Smooth muscle cell (in vitro differentiated cells): ENCODE results near the gene EXOC6B. TPM values are rescaled to one million over a fixed set of nuclear protein-coding genes. Genes with fewer than 3 reads are reported as not detected.

Experiments used
- DNase-seq: peaks from one replicate; lab custom pipeline; 2025; ENCODE audit not compliant: unreplicated experiment; lab: John Stamatoyannopoulos, UW
- H2AFZ ChIP-seq: fragments of 200-600 bp; sonication (generic); 2 replicates; pipeline ENCODE4 v1.6.0; 2016; ENCODE audit warnings: antibody characterized with exemption, low read depth, mild to moderate bottlenecking
- H3F3A ChIP-seq: fragments of 200-600 bp; sonication (generic); 2 replicates; pipeline ENCODE4 v1.6.0; 2017; ENCODE audit warnings: antibody characterized with exemption, low read depth
- H3K27ac ChIP-seq: fragments of 200-600 bp; sonication (generic); 2 replicates; pipeline ENCODE4 v1.5.1; 2016; ENCODE audit warnings: low read depth, mild to moderate bottlenecking
- H3K27me3 ChIP-seq: fragments of 200-600 bp; sonication (generic); 2 replicates; pipeline ENCODE4 v1.6.1; 2016; ENCODE audit warnings: low read depth, mild to moderate bottlenecking
- H3K36me3 ChIP-seq: fragments of 200-600 bp; sonication (generic); 2 replicates; pipeline ENCODE4 v1.5.1; 2016; ENCODE audit warnings: low read depth
- H3K4me1 ChIP-seq: fragments of 200-600 bp; sonication (generic); 2 replicates; pipeline ENCODE4 v1.5.1; 2016; ENCODE audit warnings: low read depth
- H3K4me2 ChIP-seq: fragments of 200-600 bp; sonication (generic); 2 replicates; pipeline ENCODE4 v1.6.0; 2016; ENCODE audit warnings: mild to moderate bottlenecking
- H3K4me3 ChIP-seq: fragments of 200-600 bp; sonication (generic); 2 replicates; pipeline ENCODE4 v1.5.1; 2016; ENCODE audit warnings: mild to moderate bottlenecking
- H3K79me2 ChIP-seq: fragments of 200-600 bp; sonication (generic); 2 replicates; pipeline ENCODE4 v1.6.0; 2016; ENCODE audit warnings: low read depth, mild to moderate bottlenecking
- H3K9ac ChIP-seq: fragments of 200-600 bp; sonication (generic); 2 replicates; pipeline ENCODE4 v1.6.0; 2016; ENCODE audit warnings: low read depth
- H3K9me3 ChIP-seq: fragments of 200-600 bp; sonication (generic); replicated peaks from 2 replicates; pipeline ENCODE4 v1.5.1; 2016; ENCODE audit warnings: low read depth
- H4K20me1 ChIP-seq: fragments of 200-600 bp; sonication (generic); 2 replicates; pipeline ENCODE4 v1.6.0; 2016; ENCODE audit warnings: low read depth
- CTCF ChIP-seq: fragments of 200-600 bp; sonication (generic); IDR thresholded peaks from 2 replicates; pipeline ENCODE4 v1.5.1; 2017; ENCODE audit warnings: borderline replicate concordance, mild to moderate bottlenecking, antibody characterized with exemption; ENCODE audit not compliant: insufficient read depth, poor library complexity, severe bottlenecking
- WGBS: methylation state at CpG from one replicate; pipeline ENCODE4 v1.1.7; 2016; ENCODE audit warnings: low lambda C conversion rate; 5-methylcytosine and 5-hydroxymethylcytosine counted together
- polyA plus RNA-seq: library from polyadenylated mRNA; unstranded; fragments of >200 nt; fragmentation: Nextera tagmentation; extraction: Ambion mirVana; gene quantifications from 2 replicates; pipeline ENCODE4 v1.2.1, GENCODE V29; 2016
- total RNA-seq: library from RNA; depleted of rRNA; stranded (reverse); fragments of >200 nt; gene quantifications from 2 replicates; pipeline ENCODE4 v1.2.3, GENCODE V29; 2014

Gene EXOC6B
- total and polyA plus RNA-seq, 2 experiments from 2014 or later: 6.9 to 19.7 TPM

DNA sequence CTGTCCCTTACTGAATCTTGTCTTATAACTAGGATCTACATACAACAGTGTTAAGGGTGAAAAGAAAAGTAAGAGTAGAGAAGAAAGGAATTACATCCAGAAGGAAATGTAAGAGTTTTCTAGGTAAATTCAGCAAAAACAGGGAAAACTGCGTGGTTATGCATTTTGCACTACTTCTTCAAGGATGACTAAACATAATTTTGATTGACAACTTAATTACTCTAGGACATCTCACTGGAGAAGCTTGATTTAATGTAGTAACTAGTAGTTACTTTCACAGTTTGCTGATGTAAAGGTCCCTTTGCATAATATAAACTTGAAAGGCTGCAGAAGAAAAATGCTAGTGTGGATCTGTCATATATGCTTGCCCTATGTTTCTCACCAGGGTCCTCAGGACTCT lies 464.8 kb downstream of the EXOC6B start:
- WGBS: 75% methylated on average over 1 of the region's 1 CpG
- no peaks in the 10 kb centered on the region for H3K27me3 ChIP-seq
- TF ChIP-seq CTCF: no peak
- no peak overlapping the region for H3K4me3 ChIP-seq
- H3K9ac ChIP-seq: no peak overlapping the region
- H3K4me2 ChIP-seq: no peak overlapping the region
- no peaks in the 10 kb centered on the region for H3K4me1 ChIP-seq
- no peaks in the 10 kb centered on the region for H3F3A ChIP-seq
- no peaks in the 10 kb centered on the region for H4K20me1 ChIP-seq
- no peak overlapping the region for H2AFZ ChIP-seq
- no peak for DNase-seq
- no peaks in the 10 kb centered on the region for H3K79me2 ChIP-seq
- H3K27ac ChIP-seq: no peak overlapping the region
- no peaks in the 10 kb centered on the region for H3K9me3 ChIP-seq
- no peaks in the 10 kb centered on the region for H3K36me3 ChIP-seq

- Histone ChIP-seq H3K4me1 (peaks cover 3% of the 10 kb centered on the region), H3K27me3 (no peaks in the 10 kb centered on the region), H3K79me2 (no peaks in the 10 kb centered on the region), H3K4me2 (no peak overlapping the region), H3K9me3 (no peaks in the 10 kb centered on the region), H2AFZ (no peak overlapping the region), H4K20me1 (no peaks in the 10 kb centered on the region), H3F3A (no peaks in the 10 kb centered on the region), H3K36me3 (no peaks in the 10 kb centered on the region), H3K4me3 (no peak overlapping the region), H3K27ac (peak overlapping the region; percentile 59), H3K9ac (peak overlapping the region; percentile 40)
- WGBS: 58% methylated on average over 2 of the region's 2 CpGs
- no peak for DNase-seq
- no peak for TF ChIP-seq CTCF
Measured at GRCh38 chr2:72350852-72351251, 475.0 kb downstream of the EXOC6B start.

- no peak overlapping the region for H3K9ac ChIP-seq
- H3K4me3 ChIP-seq: no peak overlapping the region
- no peaks in the 10 kb centered on the region for H3K36me3 ChIP-seq
- H3F3A ChIP-seq: no peaks in the 10 kb centered on the region
- WGBS: 93% methylated on average over 3 of the region's 3 CpGs
- H4K20me1 ChIP-seq: no peaks in the 10 kb centered on the region
- peaks cover 3% of the 10 kb centered on the region for H3K4me1 ChIP-seq
- no peaks in the 10 kb centered on the region for H3K79me2 ChIP-seq
- no peak overlapping the region for H3K27ac ChIP-seq
- H3K27me3 ChIP-seq: no peaks in the 10 kb centered on the region
- TF ChIP-seq CTCF: no peak
- H2AFZ ChIP-seq: no peak overlapping the region
- DNase-seq: no peak
- H3K4me2 ChIP-seq: no peak overlapping the region
- H3K9me3 ChIP-seq: peaks cover 9% of the 10 kb centered on the region
Measured at GRCh38 chr2:72349016-72349415, 476.8 kb downstream of the EXOC6B start.

DNA sequence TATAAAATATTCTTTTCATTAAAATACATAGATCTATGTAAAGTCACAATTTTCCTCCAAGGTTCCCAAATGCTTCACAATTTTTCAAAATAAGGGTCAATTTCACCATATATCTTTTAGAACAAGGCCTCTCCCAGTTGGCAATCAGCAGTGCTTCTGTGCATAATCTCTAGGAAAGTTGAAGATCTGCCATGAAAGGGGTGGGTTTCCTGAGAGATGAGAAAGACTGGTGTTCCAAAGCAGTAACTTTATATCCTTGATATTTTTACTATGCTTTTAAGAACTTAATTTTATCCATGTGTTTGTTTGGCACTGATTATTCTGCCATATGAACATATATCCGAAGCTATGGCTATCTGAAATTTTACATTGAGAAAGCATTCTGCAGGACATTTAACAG lies 478.8 kb downstream of the EXOC6B start:
- Histone ChIP-seq H3K9ac (no peak overlapping the region), H3K4me3 (no peak overlapping the region), H2AFZ (no peak overlapping the region), H3F3A (no peaks in the 10 kb centered on the region), H3K9me3 (peaks cover 9% of the 10 kb centered on the region), H3K36me3 (no peaks in the 10 kb centered on the region), H3K4me2 (no peak overlapping the region), H4K20me1 (no peaks in the 10 kb centered on the region), H3K27me3 (no peaks in the 10 kb centered on the region), H3K79me2 (no peaks in the 10 kb centered on the region), H3K4me1 (peaks cover 3% of the 10 kb centered on the region), H3K27ac (no peak overlapping the region)
- WGBS: 97% methylated on average over 1 of the region's 1 CpG
- no peak for TF ChIP-seq CTCF
- no peak for DNase-seq
